Left ventricle myocardium inferior (tissue), 1 donor: Measurements from ENCODE around the gene SGPP1. TPM values are rescaled to one million over a fixed set of nuclear protein-coding genes. Genes with fewer than 3 reads are reported as not detected.

Source experiments
- DNase-seq: peaks from one replicate; pipeline ENCODE4 v3.0.0-alpha.2; 2020
- H3K27ac ChIP-seq: fragments of 200-600 bp; replicated peaks from 2 replicates; pipeline ENCODE4 v1.8.0; 2021
- H3K27me3 ChIP-seq: fragments of 200-600 bp; 2 replicates; pipeline ENCODE4 v1.8.0; 2021; ENCODE audit warnings: low read depth
- H3K36me3 ChIP-seq: fragments of 200-600 bp; 2 replicates; pipeline ENCODE4 v1.8.0; 2021
- H3K4me1 ChIP-seq: fragments of 200-600 bp; 2 replicates; pipeline ENCODE4 v1.8.0; 2021
- H3K4me3 ChIP-seq: fragments of 200-600 bp; 2 replicates; pipeline ENCODE4 v1.8.0; 2021; ENCODE audit warnings: mild to moderate bottlenecking, moderate library complexity
- H3K9me3 ChIP-seq: fragments of 200-600 bp; replicated peaks from 2 replicates; pipeline ENCODE4 v1.8.0; 2021
- intact Hi-C: fragments of 100-400 bp; cut with micrococcal nuclease; formaldehyde crosslinking; loops from one replicate; pipeline ENCODE4 v1.11.0; 2022
- total RNA-seq: library from RNA; stranded (reverse); fragmentation: NEBNext Ultra II Directional; extraction: Animal tissue kit (Norgen Biotek cat#: 25700); gene quantifications from one replicate; pipeline ENCODE4 v1.2.1, GENCODE V29; 2021
- TF ChIP-seq, protein P1 (sequence below): fragments of 200-600 bp; IDR thresholded peaks from 2 replicates; pipeline ENCODE4 v1.8.0; 2021; ENCODE audit warnings: antibody characterized with exemption, mild to moderate bottlenecking, borderline replicate concordance
- donor health status: DM: no; HTN: yes; CAD: no; lungs with severe emphysema.

SGPP1 gene
- total RNA-seq, 1 donor from 2014 or later, result 4.6 TPM

DNA sequence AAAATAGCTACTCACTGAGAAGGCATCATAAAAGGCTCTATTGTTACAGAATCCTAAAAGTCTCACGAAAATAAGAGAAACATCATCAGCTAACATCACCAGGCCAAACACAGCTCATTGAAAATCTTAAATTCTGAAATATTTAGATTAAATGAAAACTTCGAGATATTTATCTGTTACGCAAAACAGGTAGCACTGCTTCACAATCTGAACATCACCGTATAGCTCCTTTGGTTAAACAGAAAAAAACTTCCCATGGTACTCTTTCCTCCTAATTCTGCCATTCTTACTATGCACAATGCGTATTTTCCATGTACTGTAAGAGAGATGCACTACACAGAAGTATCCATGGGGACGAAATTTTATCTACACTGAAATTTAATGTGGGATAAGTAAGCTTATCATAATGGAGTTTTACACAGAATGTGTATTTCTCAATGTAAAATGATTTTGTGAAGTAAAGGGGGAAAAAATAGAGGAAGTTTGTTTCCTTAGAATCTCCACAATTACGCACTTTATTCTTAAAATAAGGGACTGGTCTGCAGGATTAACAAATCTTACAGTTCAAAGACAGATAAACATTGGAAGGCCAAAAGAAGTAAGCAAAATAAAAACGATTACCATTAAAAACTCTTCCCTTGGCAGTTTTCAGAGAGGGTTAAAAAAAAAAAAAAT is 1.9 kb downstream of the SGPP1 start:
- no peak for DNase-seq
- H3K27ac ChIP-seq, result no peak overlapping the region
- no peaks in the 10 kb centered on the region for H3K27me3 ChIP-seq
- intact Hi-C loops, result no loop called here
- peaks cover 10% of the 10 kb centered on the region for H3K36me3 ChIP-seq
- H3K4me3 ChIP-seq, result peak overlapping the region; percentile 96
- H3K4me1 ChIP-seq, result peaks cover 30% of the 10 kb centered on the region
- TF ChIP-seq, protein P1, sequence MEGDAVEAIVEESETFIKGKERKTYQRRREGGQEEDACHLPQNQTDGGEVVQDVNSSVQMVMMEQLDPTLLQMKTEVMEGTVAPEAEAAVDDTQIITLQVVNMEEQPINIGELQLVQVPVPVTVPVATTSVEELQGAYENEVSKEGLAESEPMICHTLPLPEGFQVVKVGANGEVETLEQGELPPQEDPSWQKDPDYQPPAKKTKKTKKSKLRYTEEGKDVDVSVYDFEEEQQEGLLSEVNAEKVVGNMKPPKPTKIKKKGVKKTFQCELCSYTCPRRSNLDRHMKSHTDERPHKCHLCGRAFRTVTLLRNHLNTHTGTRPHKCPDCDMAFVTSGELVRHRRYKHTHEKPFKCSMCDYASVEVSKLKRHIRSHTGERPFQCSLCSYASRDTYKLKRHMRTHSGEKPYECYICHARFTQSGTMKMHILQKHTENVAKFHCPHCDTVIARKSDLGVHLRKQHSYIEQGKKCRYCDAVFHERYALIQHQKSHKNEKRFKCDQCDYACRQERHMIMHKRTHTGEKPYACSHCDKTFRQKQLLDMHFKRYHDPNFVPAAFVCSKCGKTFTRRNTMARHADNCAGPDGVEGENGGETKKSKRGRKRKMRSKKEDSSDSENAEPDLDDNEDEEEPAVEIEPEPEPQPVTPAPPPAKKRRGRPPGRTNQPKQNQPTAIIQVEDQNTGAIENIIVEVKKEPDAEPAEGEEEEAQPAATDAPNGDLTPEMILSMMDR, result no peak
- H3K9me3 ChIP-seq, result no peaks in the 10 kb centered on the region

DNA sequence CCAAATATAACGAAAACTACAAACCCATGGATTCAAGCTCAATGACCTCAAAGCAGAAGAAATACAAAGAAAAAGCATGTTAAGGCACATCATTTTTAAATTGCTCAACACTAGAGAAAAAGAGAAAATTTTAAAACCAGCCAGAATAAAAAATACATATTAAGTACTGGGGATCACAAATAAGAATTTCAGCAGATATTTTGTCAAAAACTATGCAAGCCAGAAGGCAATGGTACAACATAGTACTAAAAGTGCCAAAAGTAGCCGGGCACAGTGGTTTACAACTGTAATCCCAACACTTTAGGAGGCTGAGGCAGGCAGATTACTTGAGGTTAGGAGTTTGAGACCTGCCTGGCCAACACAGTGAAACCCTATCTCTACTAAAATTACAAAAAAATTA is 10.2 kb downstream of the SGPP1 start:
- Histone ChIP-seq H3K36me3 (peaks cover 34% of the 10 kb centered on the region), H3K27ac (no peak overlapping the region), H3K4me3 (no peak overlapping the region), H3K4me1 (peaks cover 5% of the 10 kb centered on the region), H3K27me3 (no peaks in the 10 kb centered on the region), H3K9me3 (peaks cover 25% of the 10 kb centered on the region)
- TF ChIP-seq, protein P1, result no peak
- no peak for DNase-seq
- intact Hi-C loops, result no loop called here

DNA sequence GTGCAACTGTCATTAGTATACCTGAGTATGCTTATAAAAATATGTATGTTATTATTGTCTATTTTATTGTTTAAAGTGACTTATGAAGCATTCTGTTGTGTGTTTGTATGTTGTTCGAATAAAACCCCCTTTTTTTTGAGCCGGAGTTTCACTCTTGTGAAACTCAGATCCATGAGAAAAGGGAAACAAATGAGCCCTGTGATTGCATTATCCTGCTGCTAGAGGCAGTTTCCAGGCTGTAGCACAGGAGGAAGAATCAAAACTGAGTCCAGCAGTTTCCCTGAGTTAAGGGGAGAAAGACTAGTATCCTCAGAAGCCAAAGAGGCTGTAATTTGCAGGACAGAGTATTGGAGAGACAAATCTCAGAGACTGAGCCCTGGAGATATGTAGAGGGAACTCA is 12.5 kb downstream of the SGPP1 start:
- Histone ChIP-seq H3K27ac (no peak overlapping the region), H3K27me3 (no peaks in the 10 kb centered on the region), H3K9me3 (peaks cover 25% of the 10 kb centered on the region), H3K4me1 (peaks cover 5% of the 10 kb centered on the region), H3K36me3 (peaks cover 19% of the 10 kb centered on the region), H3K4me3 (no peak overlapping the region)
- TF ChIP-seq, protein P1, result no peak
- intact Hi-C loops, result no loop called here
- DNase-seq, result no peak

DNA sequence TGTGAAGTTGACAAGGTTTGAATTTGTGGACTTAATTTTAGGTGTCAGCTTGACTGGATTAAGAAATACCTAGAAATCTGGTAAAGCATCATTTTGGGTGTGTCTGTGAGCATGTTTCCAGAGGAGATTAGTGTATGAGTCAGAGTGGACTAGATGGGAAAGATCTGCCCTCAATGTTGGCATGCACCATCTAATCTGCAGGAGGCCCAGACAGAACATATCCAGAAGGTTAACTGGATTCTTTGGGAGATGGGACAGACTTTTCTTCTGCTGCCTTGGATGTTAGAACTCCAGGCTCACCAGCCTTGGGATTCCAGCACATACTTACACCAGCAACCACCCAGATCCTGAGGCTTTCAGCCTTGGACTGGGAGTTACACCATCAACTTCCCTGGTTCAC is 14.1 kb downstream of the SGPP1 start:
- no peak overlapping the region for H3K27ac ChIP-seq
- DNase-seq, result no peak
- no peaks in the 10 kb centered on the region for H3K27me3 ChIP-seq
- TF ChIP-seq, protein P1, result no peak
- H3K9me3 ChIP-seq, result peaks cover 25% of the 10 kb centered on the region
- H3K36me3 ChIP-seq, result peaks cover 13% of the 10 kb centered on the region
- peaks cover 5% of the 10 kb centered on the region for H3K4me1 ChIP-seq
- no peak overlapping the region for H3K4me3 ChIP-seq
- intact Hi-C loops, result no loop called here

DNA sequence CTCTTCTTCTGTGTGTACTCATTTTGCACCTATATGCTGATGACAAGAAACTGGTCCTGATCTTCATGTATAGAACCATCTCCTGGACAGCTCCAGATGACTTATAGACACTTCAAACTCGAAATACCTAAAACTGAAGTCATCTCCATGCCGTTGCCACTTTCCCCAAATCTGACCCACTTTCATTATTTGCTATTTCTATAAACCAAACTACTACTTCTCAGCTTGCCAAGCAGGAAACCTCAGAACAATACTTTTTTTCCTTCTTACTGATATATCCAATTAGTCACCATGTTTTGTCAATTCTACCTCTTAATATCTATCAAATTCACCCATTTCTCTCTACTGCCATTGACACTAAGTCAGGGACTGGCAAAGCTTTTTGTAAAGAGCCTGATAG is 14.8 kb downstream of the SGPP1 start:
- Histone ChIP-seq H3K27ac (no peak overlapping the region), H3K27me3 (no peaks in the 10 kb centered on the region), H3K9me3 (peaks cover 18% of the 10 kb centered on the region), H3K4me1 (peaks cover 5% of the 10 kb centered on the region), H3K4me3 (no peak overlapping the region), H3K36me3 (peaks cover 13% of the 10 kb centered on the region)
- TF ChIP-seq, protein P1, result no peak
- DNase-seq, result no peak
- intact Hi-C loops, result no loop called here
